Neural cell (in vitro differentiated cells): Measurements from ENCODE around the gene ACTR6. TPM values are rescaled to one million over a fixed set of nuclear protein-coding genes. Genes with fewer than 3 reads are reported as not detected.

Experiments used
- H2AFZ ChIP-seq: fragments of 200-600, 300-800 bp; sonication (generic), shearing (Covaris generic); 2 replicates; pipeline ENCODE4 v1.6.0; 2014; ENCODE audit warnings: low read depth, mild to moderate bottlenecking, antibody characterized with exemption, low read length, moderate library complexity
- H3F3A ChIP-seq: fragments of 200-600 bp; shearing (Covaris generic); 2 replicates; pipeline ENCODE4 v1.6.1; 2016; ENCODE audit warnings: mild to moderate bottlenecking, moderate library complexity, mixed read lengths, antibody characterized with exemption, low read length; ENCODE audit not compliant: insufficient read depth, poor library complexity, severe bottlenecking
- H3K27ac ChIP-seq: fragments of 200-600, 300-800 bp; sonication (generic), shearing (Covaris generic); 2 replicates; pipeline ENCODE4 v1.5.1; 2014; ENCODE audit warnings: mild to moderate bottlenecking, low read length, moderate library complexity
- H3K27me3 ChIP-seq: fragments of 300-800, 200-600 bp; sonication (generic), shearing (Covaris generic); 2 replicates; pipeline ENCODE4 v1.6.0; 2014; ENCODE audit warnings: mild to moderate bottlenecking, low read depth, low read length, moderate library complexity; ENCODE audit not compliant: insufficient read depth
- H3K36me3 ChIP-seq: fragments of 300-800, 200-600 bp; sonication (generic), shearing (Covaris generic); 2 replicates; pipeline ENCODE4 v1.5.1; 2014; ENCODE audit warnings: mild to moderate bottlenecking, antibody characterized with exemption, low read length, moderate library complexity; ENCODE audit not compliant: insufficient read depth
- H3K4me2 ChIP-seq: fragments of 300-800, 200-600 bp; sonication (generic), shearing (Covaris generic); 2 replicates; pipeline ENCODE4 v1.6.0; 2014; ENCODE audit warnings: mild to moderate bottlenecking, low read length
- H3K4me3 ChIP-seq: fragments of 300-800, 200-600 bp; sonication (generic), shearing (Covaris generic); 2 replicates; pipeline ENCODE4 v1.5.1; 2014; ENCODE audit warnings: mild to moderate bottlenecking, low read length, moderate library complexity
- H3K79me2 ChIP-seq: fragments of 200-600 bp; shearing (Covaris generic); replicated peaks from 2 replicates; pipeline ENCODE4 v1.6.0; 2014; ENCODE audit warnings: mild to moderate bottlenecking, low read length, moderate library complexity; ENCODE audit not compliant: insufficient read depth
- H3K9ac ChIP-seq: fragments of 300-800, 200-600 bp; sonication (generic), shearing (Covaris generic); 2 replicates; pipeline ENCODE4 v1.6.1; 2016; ENCODE audit warnings: mild to moderate bottlenecking, low read length, mixed read lengths
- H3K9me2 ChIP-seq: fragments of 200-600 bp; shearing (Covaris generic); 2 replicates; pipeline ENCODE4 v1.6.1; 2016; ENCODE audit warnings: mild to moderate bottlenecking, low read length, mixed read lengths; ENCODE audit not compliant: insufficient read depth
- H3K9me3 ChIP-seq: fragments of 200-600, 300-800 bp; sonication (generic), shearing (Covaris generic); 2 replicates; pipeline ENCODE4 v1.6.1; 2016; ENCODE audit warnings: mild to moderate bottlenecking, mixed run types, low read length, moderate library complexity, mixed read lengths
- H4K20me1 ChIP-seq: fragments of 200-600 bp; shearing (Covaris generic); 2 replicates; pipeline ENCODE4 v1.6.1; 2016; ENCODE audit warnings: mild to moderate bottlenecking, mixed run types; ENCODE audit not compliant: insufficient read depth
- EP300 ChIP-seq: fragments of 450-650 bp; conservative IDR thresholded peaks from 2 replicates; pipeline ENCODE4 v1.6.1; 2014; ENCODE audit warnings: antibody characterized with exemption, mild to moderate bottlenecking, moderate library complexity; ENCODE audit not compliant: poor library complexity, severe bottlenecking
- EZH2 ChIP-seq: fragments of 200-600, 300-800 bp; shearing (Covaris generic), sonication (generic); IDR thresholded peaks from 2 replicates; pipeline ENCODE4 v1.6.1; 2014; ENCODE audit warnings: antibody characterized with exemption, low read length, borderline replicate concordance, mild to moderate bottlenecking; ENCODE audit not compliant: insufficient read depth, poor library complexity, severe bottlenecking
- MXI1 ChIP-seq: fragments of 450-650 bp; conservative IDR thresholded peaks from 2 replicates; pipeline ENCODE4 v1.6.1; 2014; ENCODE audit warnings: antibody characterized with exemption, mild to moderate bottlenecking; ENCODE audit not compliant: poor library complexity, severe bottlenecking
- POLR2AphosphoS5 ChIP-seq: IDR thresholded peaks from 2 replicates; pipeline ENCODE4 v1.6.1; 2012
- SMC3 ChIP-seq: fragments of 450-650 bp; conservative IDR thresholded peaks from 2 replicates; pipeline ENCODE4 v1.6.1; 2014; ENCODE audit warnings: antibody characterized with exemption, mild to moderate bottlenecking, moderate library complexity; ENCODE audit not compliant: poor library complexity
- TAF1 ChIP-seq: IDR thresholded peaks from 2 replicates; pipeline ENCODE4 v1.6.1; 2012; ENCODE audit warnings: low read depth
- polyA plus RNA-seq: library from polyadenylated mRNA; depleted of rRNA; stranded (reverse); fragments of >200 nt; gene quantifications from 2 replicates; pipeline ENCODE4 v1.2.3, GENCODE V29; 2014
- TF ChIP-seq, protein P1 (sequence below): fragments of 450-650 bp; IDR thresholded peaks from 2 replicates; pipeline ENCODE4 v1.5.1; 2014; ENCODE audit warnings: antibody characterized with exemption, mild to moderate bottlenecking, moderate library complexity; ENCODE audit not compliant: poor library complexity, severe bottlenecking
- TF ChIP-seq, protein P2 (sequence below): IDR thresholded peaks from 2 replicates; pipeline ENCODE4 v1.6.1; 2012; ENCODE audit warnings: borderline replicate concordance

Gene ACTR6
- polyA plus RNA-seq, 1 donor from 2014 or later: 128 TPM

DNA sequence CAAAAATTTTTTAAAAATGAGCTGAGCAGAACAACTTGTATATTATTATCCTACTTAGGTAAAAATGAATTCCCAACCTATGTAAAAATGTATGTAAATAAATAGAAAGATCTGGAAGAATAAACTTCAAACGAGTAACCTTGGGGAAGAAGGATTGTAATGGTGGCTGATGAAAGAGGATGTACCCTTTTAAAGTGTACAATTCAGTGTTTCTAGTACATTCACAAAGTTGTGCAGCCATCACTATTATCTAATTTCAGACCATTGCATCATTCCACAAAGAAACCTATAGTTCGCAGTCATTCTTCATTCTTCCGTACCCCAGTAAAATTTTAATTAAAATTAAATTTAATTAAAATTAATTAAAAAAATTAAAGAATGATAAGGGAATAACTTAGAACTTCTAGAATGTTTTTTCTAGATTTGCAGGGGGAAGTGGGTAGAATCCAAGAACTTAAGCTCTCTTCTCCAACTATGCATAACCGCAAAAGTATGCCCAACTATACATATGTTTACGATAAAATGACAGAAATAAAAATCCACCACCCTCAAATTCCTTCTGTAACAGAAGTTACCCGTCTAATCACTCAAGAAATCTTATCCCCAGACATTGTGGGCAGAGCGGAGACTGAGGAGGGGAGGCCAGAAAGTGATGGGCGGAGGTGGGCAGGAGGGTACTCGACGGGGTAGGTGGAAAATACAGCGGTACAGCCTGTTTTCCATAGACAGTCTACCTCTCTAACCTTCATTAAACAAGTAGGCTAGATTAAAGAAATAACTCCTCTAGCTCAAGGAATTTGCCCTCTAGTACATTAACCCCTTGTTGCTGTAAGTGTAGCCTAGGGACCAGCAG is 65.3 kb downstream of the ACTR6 start:
- TF ChIP-seq MXI1 (no peak), POLR2AphosphoS5 (no peak), SMC3 (no peak), TAF1 (no peak)
- TF ChIP-seq, protein P1, sequence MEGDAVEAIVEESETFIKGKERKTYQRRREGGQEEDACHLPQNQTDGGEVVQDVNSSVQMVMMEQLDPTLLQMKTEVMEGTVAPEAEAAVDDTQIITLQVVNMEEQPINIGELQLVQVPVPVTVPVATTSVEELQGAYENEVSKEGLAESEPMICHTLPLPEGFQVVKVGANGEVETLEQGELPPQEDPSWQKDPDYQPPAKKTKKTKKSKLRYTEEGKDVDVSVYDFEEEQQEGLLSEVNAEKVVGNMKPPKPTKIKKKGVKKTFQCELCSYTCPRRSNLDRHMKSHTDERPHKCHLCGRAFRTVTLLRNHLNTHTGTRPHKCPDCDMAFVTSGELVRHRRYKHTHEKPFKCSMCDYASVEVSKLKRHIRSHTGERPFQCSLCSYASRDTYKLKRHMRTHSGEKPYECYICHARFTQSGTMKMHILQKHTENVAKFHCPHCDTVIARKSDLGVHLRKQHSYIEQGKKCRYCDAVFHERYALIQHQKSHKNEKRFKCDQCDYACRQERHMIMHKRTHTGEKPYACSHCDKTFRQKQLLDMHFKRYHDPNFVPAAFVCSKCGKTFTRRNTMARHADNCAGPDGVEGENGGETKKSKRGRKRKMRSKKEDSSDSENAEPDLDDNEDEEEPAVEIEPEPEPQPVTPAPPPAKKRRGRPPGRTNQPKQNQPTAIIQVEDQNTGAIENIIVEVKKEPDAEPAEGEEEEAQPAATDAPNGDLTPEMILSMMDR: no peak
- TF ChIP-seq, protein P2, sequence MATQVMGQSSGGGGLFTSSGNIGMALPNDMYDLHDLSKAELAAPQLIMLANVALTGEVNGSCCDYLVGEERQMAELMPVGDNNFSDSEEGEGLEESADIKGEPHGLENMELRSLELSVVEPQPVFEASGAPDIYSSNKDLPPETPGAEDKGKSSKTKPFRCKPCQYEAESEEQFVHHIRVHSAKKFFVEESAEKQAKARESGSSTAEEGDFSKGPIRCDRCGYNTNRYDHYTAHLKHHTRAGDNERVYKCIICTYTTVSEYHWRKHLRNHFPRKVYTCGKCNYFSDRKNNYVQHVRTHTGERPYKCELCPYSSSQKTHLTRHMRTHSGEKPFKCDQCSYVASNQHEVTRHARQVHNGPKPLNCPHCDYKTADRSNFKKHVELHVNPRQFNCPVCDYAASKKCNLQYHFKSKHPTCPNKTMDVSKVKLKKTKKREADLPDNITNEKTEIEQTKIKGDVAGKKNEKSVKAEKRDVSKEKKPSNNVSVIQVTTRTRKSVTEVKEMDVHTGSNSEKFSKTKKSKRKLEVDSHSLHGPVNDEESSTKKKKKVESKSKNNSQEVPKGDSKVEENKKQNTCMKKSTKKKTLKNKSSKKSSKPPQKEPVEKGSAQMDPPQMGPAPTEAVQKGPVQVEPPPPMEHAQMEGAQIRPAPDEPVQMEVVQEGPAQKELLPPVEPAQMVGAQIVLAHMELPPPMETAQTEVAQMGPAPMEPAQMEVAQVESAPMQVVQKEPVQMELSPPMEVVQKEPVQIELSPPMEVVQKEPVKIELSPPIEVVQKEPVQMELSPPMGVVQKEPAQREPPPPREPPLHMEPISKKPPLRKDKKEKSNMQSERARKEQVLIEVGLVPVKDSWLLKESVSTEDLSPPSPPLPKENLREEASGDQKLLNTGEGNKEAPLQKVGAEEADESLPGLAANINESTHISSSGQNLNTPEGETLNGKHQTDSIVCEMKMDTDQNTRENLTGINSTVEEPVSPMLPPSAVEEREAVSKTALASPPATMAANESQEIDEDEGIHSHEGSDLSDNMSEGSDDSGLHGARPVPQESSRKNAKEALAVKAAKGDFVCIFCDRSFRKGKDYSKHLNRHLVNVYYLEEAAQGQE: no peak
- Histone ChIP-seq H3K9ac (peak overlapping the region; percentile 96), H3K9me3 (no peaks in the 10 kb centered on the region), H3K4me2 (peak overlapping the region; percentile 91), H3K27ac (peak overlapping the region; percentile 95), H4K20me1 (peaks cover 2% of the 10 kb centered on the region), H3F3A (no peaks in the 10 kb centered on the region), H3K9me2 (no peaks in the 10 kb centered on the region), H3K4me3 (peak overlapping the region; percentile 92), H2AFZ (peak overlapping the region; percentile 95), H3K36me3 (no peaks in the 10 kb centered on the region), H3K79me2 (peaks cover 36% of the 10 kb centered on the region), H3K27me3 (no peaks in the 10 kb centered on the region)

DNA sequence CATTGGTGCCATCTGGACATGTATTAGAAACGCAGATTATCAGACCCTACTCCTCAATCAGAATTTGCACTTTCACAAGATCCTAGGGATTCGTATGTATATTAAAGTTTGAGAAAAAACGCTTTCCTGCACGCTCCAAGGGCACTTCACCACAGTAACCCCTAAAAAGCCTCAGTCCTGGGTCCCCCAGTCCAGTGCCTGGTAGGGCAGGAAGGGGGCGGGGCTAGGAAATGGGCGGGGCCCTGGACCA is 65.9 kb downstream of the ACTR6 start:
- H3K9ac ChIP-seq: peak overlapping the region; percentile 96
- no peaks in the 10 kb centered on the region for H3K9me3 ChIP-seq
- peaks cover 41% of the 10 kb centered on the region for H3K79me2 ChIP-seq
- peaks cover 4% of the 10 kb centered on the region for H4K20me1 ChIP-seq
- peak overlapping the region; percentile 95 for H2AFZ ChIP-seq
- no peaks in the 10 kb centered on the region for H3K27me3 ChIP-seq
- H3K9me2 ChIP-seq: no peaks in the 10 kb centered on the region
- peak overlapping the region; percentile 95 for H3K27ac ChIP-seq
- TF ChIP-seq POLR2AphosphoS5: no peak
- TF ChIP-seq, protein P2: no peak
- TF ChIP-seq SMC3: no peak
- no peak for TF ChIP-seq EP300
- TF ChIP-seq, protein P1: no peak
- TF ChIP-seq EZH2: no peak
- TF ChIP-seq TAF1: no peak
- H3F3A ChIP-seq: no peaks in the 10 kb centered on the region
- peak overlapping the region; percentile 91 for H3K4me2 ChIP-seq
- H3K36me3 ChIP-seq: no peaks in the 10 kb centered on the region
- peak overlapping the region; percentile 92 for H3K4me3 ChIP-seq
